Middle frontal gyrus (tissue), 1 donor: ENCODE measurements around the gene MYO10.
"Not testable (repeated sequence)": the region's sequence is repeated elsewhere in the genome, so short reads cannot be mapped to it uniquely, and the experiment has no call there.

Experiments
- DNase-seq: peaks from one replicate; pipeline ENCODE4 v3.0.0-alpha.2; 2015; ENCODE audit warnings: low spot score; ENCODE audit errors: extremely low spot score

Gene MYO10

DNA sequence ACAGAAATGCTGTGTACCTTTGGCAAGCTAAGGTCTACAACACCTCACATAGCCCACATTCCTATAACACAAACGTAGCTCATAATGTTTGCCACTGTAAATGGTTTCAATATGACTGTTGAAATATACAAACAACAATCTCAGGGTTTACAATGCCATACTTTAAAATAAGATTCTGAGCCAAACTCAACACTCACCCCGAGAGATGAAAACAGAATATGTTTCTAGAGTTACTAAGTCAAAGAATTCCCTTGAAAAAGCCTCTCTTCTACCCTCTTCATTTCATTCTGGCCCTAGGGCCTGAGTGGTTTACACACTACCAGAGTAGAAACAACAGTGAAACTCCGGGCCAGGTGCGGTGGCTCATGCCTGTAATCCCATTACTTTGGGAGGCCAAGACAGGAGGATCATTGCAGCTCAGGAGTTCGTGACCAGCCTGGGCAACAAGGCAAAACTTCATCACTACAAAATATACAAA is 72.6 kb downstream of the MYO10 start:
- no peak for DNase-seq

DNA sequence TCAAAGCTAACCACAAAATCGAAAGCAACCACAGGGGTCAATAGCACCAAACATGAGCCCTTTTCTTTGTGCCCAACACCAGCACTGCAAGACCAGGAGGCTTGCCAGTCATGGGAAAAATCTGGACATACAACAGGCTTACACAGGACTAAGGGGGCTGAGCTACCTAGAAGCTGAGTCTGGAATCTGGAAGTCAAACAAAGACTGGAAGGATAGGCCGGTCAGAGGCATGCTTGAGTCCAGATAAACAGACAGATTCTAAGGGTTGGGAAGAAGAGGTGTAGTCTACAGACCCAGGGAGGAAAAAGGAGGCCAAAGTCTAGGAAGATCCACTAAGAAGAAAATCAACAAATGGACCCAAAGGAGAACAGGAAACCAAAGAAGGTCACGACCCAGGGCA is 73.3 kb downstream of the MYO10 start:
- DNase-seq: no peak

DNA sequence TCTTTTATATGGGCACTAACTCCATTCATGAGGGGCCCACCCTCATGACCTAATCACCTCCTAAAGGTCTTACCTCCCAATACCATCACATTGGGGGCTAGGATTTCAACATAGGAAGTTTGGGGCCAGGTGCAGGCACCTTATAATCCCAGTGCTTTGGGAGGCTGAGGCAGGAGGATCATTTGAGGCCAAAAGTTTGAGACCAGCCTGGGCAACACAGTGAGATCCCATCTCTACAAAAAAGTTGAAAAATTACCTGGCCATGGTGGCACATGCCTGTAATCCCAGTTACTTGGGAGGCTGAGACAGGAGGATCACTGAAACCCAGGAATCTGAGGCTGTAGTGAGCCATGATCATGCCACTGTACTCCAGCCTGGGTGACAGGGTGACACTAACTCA is 76.7 kb downstream of the MYO10 start:
- DNase-seq: no peak

DNA sequence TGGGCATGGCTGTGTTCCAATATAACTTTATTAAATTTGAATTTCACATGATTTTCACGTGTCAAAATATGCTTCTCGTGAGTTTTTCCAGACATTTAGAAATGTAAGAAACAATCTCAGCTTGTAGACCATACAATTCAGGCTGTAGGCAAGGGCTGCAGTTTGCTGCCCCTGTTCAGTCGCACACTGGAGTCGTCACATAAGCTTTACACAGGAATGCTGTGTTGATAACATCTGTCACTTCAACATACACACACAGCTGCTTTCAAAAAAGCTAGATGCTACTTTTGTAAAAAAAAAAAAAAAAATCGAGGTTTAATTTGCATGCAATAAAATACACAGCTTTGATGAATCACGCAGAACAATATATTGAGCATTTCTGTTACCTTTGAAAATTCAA is 77.9 kb downstream of the MYO10 start:
- DNase-seq: no peak

DNA sequence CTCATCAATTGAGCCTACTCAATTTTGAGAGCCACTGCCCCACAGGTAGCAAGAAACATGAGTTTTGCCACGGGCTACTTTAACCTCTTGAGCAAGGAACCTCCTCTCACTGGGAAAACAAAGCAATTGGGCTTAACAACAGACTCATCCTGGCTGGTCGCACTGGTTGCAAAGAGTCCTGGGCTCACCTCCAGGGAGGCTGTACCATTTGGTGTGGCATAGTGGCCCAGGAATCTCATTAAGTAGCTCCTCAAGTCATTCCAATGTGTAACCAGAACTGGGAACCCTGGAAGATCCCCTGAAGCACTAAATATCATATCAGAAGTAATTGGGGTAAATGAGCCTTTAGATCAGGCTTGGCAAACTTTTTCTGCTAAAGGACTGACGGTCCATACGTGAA is 78.5 kb downstream of the MYO10 start:
- no peak for DNase-seq

DNA sequence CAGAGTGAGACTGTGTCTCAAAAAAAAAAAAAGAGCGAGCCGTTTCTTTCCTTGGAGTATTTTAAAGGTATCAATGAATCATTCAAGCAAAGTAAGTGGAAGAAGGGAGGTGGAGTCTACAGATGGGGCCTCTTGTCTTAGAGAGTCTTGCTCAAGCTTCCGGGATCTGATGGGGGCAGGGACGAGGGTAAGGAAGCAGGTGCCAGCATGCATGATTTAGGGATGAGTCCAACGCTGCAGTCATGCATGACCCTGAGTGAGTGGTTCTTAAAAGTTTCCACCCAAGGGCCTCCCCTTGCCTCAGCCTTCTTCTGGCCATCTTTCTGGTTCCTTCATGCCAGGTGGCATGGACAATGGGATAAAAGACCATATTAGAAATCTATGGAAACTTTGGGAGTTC is 79.6 kb downstream of the MYO10 start:
- DNase-seq: no peak

DNA sequence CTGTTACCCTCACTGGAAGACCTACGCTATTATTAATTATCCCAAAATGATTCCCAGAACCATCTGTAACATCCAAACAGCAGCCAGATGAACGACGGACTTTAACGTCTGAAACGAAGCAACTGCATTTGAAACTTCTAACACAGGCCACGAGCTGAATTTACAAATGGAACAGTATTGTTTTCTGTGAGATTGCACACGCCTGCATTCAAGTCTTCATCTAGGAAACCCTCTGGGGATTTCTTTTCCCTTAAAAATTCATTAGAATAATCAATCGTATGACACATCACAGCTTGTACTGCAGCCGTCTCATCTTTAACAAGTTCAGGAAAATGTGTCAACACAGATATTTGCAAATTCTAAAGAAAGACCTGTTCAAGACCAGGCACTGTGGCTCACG is 80.2 kb downstream of the MYO10 start:
- no peak for DNase-seq

DNA sequence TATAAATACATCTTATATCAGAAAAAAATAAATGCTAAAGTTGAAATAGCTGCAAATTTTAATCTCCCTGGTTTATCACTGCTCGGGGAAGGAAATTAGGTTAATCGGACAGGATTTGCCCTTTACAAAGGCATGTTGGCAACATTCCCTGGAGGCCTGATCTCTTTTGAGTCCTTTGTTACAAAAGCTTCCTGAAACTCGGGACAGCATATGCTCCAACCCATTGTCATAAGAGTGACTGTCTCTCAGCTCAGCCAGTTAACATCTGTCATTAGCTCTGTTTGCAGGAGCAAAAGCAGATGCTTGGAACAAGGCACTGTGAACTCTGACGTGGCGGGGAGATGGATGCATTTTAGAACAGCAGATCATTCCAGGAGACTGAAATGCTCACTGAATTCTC is 80.6 kb downstream of the MYO10 start:
- DNase-seq: no peak

DNA sequence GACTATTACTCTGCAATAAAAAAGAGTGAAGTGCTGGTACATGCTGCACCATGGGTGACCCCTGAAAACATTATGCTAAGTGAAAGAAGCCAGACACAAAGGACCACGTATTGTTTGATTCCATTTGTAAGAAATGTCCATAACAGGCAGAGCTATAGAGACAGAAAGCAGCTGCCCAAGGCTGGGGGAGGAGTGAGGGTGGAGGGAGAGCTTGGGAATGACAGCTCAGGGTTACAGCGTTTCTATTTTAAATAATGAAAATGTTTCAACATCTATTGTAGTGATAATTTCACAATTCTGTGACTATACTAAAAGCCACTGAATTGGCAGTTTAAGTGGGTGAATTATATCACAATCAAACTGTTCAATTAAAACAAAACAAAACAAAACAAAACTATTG is 81.7 kb downstream of the MYO10 start:
- DNase-seq: no peak

DNA sequence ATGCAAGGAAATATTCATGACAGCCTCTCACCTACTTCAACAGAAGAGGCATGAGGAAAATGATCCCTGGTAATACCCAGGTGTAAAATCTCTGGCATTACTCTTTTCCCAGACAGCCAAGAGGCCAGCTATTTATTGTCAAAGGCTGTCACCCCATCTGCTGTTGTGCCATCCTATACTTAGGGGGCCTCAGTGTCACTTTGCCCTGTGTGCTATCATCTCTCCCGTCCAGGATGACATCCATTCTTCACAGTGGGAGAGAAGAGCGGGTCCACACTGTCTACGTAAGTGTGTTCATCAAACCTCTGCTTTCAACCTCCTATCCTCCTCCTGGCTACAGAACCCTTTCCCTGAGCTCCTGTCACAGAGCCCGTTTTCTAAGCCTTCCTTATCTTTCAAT is 82.6 kb downstream of the MYO10 start:
- no peak for DNase-seq

DNA sequence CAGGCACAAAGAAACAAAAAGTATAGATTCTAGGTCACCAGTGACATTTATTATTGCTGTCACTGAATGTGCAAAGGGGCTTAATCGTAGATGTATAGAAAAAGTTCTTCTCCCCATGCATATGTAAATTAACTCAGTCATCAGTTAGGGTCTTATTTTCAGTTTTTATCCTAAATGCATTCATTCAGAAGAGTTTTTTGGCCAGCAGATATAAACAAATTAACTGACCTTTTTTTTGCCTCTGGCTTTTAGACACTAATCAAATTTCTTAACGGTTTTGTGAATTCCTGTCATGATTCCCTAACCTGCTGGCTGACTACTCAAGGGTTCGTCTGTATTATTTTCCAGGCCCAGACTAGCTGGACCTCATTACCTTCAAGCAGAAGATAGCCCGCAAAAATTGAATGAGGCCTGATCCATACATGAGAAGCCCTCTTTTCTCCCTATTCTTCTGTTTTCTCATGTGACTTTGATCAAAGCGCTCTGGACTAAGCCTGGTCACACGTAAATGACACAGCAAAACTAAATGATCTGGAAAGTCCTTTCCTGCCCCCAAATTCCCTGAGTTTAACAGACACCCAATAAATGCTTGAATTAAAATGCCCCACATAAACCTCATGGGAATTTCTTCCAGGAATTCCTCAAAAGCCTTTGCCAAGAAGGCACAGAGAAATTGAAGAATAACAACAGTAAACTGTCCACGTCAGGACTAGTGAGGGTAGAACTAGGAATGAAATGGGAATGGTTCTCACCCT is 83.7 kb downstream of the MYO10 start:
- DNase-seq: no peak

DNA sequence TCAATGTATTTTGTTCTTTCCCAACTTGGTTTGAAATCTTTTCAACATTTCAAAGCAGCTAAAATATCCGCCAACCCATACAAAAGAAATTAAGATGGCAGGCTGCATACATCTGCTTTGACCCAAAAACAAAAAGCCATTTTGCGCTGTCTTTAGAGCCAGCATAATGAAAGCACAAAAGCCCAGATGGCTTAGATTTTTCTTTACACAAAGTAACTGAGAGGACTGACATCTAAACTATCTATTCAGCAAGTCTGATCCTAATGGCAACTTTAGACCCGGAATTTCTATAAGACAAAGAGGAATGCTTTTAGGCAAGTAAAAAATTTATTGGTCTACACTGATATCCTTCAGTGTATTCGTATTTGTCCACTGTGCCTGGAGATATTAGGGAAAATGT is 86.3 kb downstream of the MYO10 start:
- no peak for DNase-seq

DNA sequence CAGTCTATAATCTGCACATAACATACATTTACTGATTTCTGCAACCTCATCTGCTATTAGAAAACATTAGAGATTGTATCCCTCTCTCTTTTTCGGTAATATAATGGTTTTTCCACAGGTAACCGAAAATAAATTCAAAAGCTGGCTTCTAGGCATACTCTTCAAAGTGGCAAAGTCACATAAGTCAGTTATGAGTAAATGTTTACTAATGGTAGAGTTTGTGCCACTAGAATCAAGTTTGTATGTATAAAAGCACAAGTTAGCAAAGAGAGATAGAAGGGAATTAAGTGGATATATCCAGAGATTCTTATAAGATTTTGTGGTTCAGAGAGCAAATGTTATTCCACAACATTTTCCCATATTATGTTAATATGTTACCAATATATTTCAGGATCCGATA is 86.9 kb downstream of the MYO10 start:
- no peak for DNase-seq

DNA sequence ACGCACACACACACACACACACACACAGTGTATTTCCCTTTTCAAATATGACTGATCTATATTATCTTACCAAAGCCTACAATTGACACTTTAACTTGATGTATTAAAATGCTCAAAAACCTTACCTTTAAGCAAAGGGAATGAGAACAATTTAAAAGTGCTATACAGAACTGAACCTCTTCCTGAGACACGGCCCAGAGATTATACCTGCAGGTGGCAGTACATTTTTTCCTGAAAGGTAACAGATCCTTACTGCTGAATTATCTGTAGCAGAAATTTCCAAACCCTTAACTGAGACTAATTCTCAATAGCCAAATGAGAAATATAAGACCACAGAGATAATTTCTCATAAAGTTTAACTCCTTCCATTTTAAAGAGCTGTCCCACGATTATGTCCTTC is 91.1 kb downstream of the MYO10 start:
- DNase-seq: no peak

DNA sequence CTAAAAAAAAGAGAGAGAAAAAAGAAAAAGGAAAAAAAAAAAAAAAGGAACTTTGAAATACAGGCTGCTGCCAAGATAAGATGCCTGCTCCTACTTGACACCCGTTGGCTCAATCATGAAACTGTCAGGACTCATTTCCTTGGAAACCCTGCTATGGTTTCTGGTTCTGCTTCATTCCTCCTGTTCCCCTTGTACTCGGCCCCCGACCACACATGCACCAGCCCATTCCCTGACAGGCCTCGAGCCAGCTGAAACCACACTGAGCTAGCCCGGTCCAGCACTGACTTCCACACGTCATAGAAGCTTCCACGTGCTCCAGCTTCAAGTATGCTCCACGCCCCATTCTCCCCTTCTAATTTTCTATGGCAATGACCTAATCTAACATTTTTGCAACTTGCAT is 93.2 kb downstream of the MYO10 start:
- DNase-seq: no peak

DNA sequence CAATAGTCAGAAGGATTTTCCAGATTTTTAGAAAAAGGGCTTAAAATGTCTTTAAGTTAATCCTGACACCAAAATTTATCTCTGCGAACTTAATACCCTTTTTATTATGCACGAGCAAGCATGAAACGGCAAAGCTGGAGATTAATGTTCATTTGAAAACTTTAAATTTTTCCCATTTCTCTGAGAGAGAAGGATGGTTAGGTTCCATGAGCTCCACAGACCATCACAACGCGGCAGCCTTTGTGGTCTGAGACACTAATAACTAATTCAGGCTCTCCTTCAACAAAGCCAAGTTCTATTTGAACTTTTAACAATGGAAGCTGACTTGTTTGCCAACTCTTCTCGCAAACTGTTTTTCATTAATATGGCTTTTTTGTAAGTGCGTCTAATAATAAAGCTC is 94.7 kb downstream of the MYO10 start:
- no peak for DNase-seq

DNA sequence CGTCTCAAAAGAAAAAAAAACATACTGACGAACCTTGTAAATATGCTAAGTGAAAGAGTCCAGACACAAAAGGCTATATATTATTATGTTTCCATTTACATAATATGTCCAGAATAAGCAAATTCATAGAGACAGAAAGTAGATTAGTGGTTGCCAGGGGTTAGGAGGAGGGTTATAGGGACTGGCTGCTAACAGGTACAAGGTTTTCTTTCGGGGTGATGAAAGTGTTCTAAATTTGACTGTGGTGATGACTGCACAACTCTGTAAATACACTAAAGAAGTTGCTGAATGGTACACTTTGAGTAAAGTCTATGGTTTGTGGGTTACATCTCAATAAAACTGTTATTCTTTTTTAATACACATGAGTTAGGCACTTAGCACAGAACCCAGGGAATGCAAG is 98.8 kb downstream of the MYO10 start:
- no peak for DNase-seq

DNA sequence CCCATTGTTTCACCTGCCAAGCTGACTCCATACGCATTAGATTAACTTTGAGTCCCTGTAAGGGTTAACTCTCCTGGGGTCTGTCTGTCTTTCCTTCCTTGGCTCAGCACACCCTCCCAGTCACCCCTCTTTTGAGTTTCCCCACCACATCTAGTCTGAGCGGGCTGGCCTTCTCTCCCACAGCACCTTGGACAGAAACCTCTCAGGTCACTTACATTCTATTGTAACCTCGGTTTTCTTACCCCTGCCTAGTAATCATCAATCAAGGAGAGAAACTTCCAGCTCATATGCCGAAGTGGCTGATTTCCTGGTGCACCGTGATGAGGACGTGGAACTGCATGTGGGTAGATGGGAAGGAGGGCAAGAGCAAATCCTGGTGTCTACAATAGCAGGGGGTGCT is 102.1 kb downstream of the MYO10 start:
- no peak for DNase-seq

DNA sequence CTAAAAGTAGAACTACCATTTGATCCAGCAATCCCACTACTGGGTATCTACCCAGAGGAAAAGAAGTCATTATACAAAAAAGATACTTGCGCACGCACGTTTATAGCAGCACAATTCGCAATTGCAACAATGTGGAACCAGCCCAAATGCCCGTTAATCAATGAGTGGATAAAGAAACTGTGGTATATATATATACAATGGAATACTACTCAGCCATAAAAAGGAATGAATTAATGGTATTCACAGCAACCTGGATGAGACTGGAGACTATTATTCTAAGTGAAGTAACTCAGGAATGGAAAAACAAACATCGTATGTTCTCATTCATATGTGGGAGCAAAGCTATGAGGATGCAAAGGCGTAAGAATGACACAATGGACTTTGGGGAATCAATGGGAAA is 104.8 kb downstream of the MYO10 start:
- DNase-seq: not testable (repeated sequence)

DNA sequence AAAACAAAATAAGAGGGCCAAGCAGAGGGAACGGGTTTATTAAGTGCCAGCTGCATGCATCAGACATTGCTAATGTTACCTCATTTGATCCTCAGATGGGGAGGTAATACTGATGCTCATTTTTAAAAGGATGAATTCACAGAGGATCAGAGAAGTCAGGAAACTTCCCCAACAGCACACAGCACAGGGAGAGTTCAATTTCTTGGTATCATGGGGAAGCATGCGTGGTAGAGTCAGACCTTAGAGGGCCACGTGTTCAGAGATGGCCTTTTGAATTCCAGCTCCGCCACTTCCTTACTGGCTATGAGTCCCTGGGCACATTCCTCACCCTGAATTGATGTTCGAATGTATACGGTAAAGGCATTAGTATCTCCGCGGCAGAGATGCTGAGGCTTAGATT is 108.3 kb downstream of the MYO10 start:
- DNase-seq: no peak

DNA sequence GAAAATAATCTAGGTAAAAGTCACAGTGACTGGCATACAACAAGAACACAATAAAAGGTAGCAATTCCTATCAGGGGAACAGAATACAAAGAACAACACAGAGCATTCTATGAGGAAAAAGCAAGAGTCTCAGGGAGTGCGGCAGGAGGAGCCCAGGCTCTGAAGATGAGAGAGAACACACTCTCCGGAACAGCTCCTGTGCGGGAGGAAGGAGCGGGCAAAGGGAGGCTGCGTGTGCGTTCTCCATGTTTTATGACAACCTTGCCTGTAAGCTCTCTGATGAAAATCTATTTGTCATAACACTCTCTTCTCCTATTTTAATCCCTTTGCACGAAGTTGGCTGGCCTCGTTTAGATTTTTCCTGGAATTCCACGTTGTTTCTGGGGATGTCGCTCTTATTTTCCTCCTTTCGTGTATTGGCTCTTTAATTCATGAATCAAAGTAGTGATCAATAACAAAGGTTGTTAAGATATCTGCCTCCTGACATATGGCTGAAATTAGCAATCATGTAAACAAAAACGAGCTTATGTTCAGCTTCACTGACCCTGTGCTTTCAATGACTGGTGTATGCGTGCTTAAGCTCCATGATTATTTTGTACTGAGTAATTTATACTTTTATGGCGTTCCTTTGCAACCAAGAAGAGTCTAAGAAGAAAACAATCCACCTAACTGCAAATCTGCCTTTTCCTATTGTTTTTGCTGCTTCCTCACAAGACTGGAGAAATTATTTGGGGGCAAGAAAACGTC is 109.5 kb downstream of the MYO10 start:
- DNase-seq: no peak

DNA sequence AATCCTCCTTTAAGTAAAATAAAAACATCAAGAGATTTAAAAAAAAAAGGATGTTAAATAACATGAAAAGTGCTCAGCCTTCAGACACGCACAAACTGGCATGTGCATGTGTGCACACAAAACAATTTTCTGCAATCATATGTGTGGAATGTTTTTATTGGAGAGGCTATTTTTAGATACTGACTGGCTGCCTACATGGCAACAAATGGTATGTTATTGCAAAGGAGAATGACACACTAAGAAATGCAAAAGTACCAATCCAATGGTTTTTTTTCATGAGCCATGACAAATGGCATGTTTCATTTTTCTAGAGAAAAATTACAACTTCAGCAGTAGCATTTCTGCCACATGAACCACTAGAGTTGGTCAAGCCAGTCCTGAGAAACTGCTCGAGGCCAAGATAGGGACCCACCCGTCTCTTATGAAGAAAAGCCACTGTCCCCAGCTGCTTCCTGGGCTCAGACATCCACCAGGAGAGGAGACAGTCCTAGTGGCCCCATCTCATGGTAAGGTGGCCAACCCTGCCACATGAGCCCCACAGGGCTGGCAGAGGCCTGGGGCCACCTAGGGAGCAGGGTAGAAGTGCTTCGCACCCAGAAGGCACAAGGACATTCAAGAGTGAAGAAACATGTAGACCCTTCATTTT is 116.4 kb downstream of the MYO10 start:
- DNase-seq: no peak

DNA sequence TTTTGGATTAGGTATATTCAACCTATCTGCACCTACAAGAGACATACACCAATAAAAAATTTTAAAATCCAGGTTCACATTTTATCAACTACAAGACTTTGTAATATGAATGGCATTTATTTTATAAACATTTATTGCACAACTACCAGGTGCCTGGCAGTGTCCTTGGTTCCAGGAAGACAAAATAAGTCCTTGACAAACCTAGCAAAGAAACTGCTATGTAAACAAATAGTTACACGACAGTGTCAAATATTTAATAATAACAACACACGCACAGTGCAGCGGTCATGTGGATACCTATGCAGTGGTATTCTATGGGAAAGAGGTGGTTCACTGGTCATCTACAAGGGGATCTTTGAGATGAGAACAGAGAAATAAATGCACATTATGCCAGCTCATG is 120.7 kb downstream of the MYO10 start:
- no peak for DNase-seq
